Sciatic nerve (tissue), 2 donors: ENCODE measurements around the gene PDPR. TPM values are rescaled to one million over a fixed set of nuclear protein-coding genes. Genes with fewer than 3 reads are reported as not detected.
"Not testable (repeated sequence)": the region's sequence is repeated elsewhere in the genome, so short reads cannot be mapped to it uniquely, and the experiment has no call there.

Experiments
- ATAC-seq: fragments of 200-7000 bp; cut with Tn5 transposase; one replicate; pipeline ENCODE4 v1.9.1; 2020; ENCODE audit warnings: mild to moderate bottlenecking, moderate library complexity
- DNase-seq: peaks from one replicate; pipeline ENCODE4 v3.0.0-alpha.2; 2020; ENCODE audit warnings: low spot score
- intact Hi-C: fragments of 100-400 bp; cut with DNase I; formaldehyde crosslinking; loops from one replicate; pipeline ENCODE4 v1.14.2; 2022
- total RNA-seq: library from RNA; stranded (reverse); fragmentation: NEBNext Ultra II Directional; extraction: Animal tissue kit (Norgen Biotek cat#: 25700); gene quantifications from one replicate; pipeline ENCODE4 v1.2.1, GENCODE V29; 2021
- donor health status: DM: no; HTN: no; CAD: no.
- donor health status: DM: no; HTN: no; CAD: no.

PDPR gene
- total RNA-seq, 1 donor from 2014 or later: 35.7 TPM

- DNase-seq (peak; percentile 32), ATAC-seq (no peak)
- intact Hi-C loops: no loop called here
Measured at GRCh38 chr16:70157477-70158260, 43.5 kb downstream of the PDPR start.

GRCh38 chr16:70158261-70158939 lies 44.3 kb downstream of the PDPR start:
- peak; percentile 42 for DNase-seq
- intact Hi-C loops: no loop called here

GRCh38 chr16:70159355-70160348 lies 45.5 kb downstream of the PDPR start:
- no peak for ATAC-seq
- peak; percentile 48 for DNase-seq
- intact Hi-C loops: no loop called here

More at GRCh38 chr16:70158261-70158939, 44.3 kb downstream of the PDPR start:
- no peak for ATAC-seq

GRCh38 chr16:70160388-70160787 lies 46.3 kb downstream of the PDPR start:
- DNase-seq (peak; percentile 42), ATAC-seq (no peak)
- intact Hi-C loops: no loop called here

- intact Hi-C loops: no loop called here
- peak; percentile 49 for DNase-seq
Measured at GRCh38 chr16:70160821-70161220, 46.7 kb downstream of the PDPR start.

GRCh38 chr16:70161350-70161749 lies 47.2 kb downstream of the PDPR start:
- DNase-seq (no peak), ATAC-seq (no peak)
- intact Hi-C loops: no loop called here

More at GRCh38 chr16:70160821-70161220, 46.7 kb downstream of the PDPR start:
- no peak for ATAC-seq

- intact Hi-C loops: no loop called here
- ATAC-seq (peak; percentile 12), DNase-seq (no peak)
Measured at GRCh38 chr16:70162041-70162451, 47.9 kb downstream of the PDPR start.

GRCh38 chr16:70163596-70163995 lies 49.5 kb downstream of the PDPR start:
- no peak for ATAC-seq
- intact Hi-C loops: no loop called here
- peak; percentile 30 for DNase-seq

GRCh38 chr16:70166688-70167087 lies 52.6 kb downstream of the PDPR start:
- ATAC-seq: peak; percentile 56
- intact Hi-C loops: not testable (repeated sequence)
- peak; percentile 49 for DNase-seq

GRCh38 chr16:70173212-70173837 lies 59.2 kb downstream of the PDPR start, which contains the start of gene CLEC18C:
TSS of gene CLEC18C (plus strand) at chr16:70173787. CDS start at chr16:70174279, 492 bp downstream.
- DNase-seq, intact Hi-C loops, ATAC-seq: not testable (repeated sequence)

GRCh38 chr16:70173916-70174315 lies 59.8 kb downstream of the PDPR start:
- DNase-seq, intact Hi-C loops: not testable (repeated sequence)
- peak; percentile 18 for ATAC-seq

GRCh38 chr16:70174387-70174932 lies 60.3 kb downstream of the PDPR start:
- ATAC-seq: peak; percentile 29
- intact Hi-C loops: not testable (repeated sequence)

GRCh38 chr16:70187858-70188607 lies 73.9 kb downstream of the PDPR start:
- peak; percentile 95 for ATAC-seq
- not testable (repeated sequence) for DNase-seq

More at GRCh38 chr16:70174387-70174932, 60.3 kb downstream of the PDPR start:
- not testable (repeated sequence) for DNase-seq

GRCh38 chr16:70188608-70188915 lies 74.4 kb downstream of the PDPR start:
- ATAC-seq: peak; percentile 75
- intact Hi-C loops, DNase-seq: not testable (repeated sequence)

More at GRCh38 chr16:70187858-70188607, 73.9 kb downstream of the PDPR start:
- intact Hi-C loops: not testable (repeated sequence)

GRCh38 chr16:70190574-70190973 lies 76.4 kb downstream of the PDPR start:
- intact Hi-C loops, ATAC-seq, DNase-seq: not testable (repeated sequence)

- peak; percentile 88 for ATAC-seq
- intact Hi-C loops, DNase-seq: not testable (repeated sequence)
Measured at GRCh38 chr16:70196683-70197300, 82.7 kb downstream of the PDPR start.

GRCh38 chr16:70197611-70198010 lies 83.5 kb downstream of the PDPR start:
- peak; percentile 11 for ATAC-seq
- DNase-seq, intact Hi-C loops: not testable (repeated sequence)
